ENCODE data around the gene CNTNAP5. TPM values are rescaled to one million over a fixed set of nuclear protein-coding genes. Genes with fewer than 3 reads are reported as not detected.

Gene CNTNAP5
- total and polyA plus RNA-seq, 8 donors: 0.03 to 0.29 (median 0.10) TPM; not detected in 4

DNA sequence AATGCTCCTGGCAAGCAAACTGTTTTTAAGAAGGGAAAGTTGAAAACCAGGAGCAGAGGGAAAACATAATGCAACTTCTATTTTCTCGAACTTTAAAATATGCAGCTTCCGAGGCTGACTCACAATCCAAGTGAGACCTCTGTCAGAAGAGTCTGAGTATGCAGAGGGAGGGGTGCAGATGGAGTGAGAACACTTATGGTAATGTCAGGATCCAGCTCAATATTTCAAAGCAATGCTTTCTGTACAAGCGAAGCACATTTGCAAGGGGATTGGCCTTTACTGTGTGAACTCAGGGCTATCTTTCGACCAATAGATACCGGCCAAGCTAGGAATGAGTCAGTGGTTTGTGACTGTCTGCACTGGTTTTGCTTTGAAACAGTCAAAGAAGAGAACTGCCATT is 242.7 kb downstream of the CNTNAP5 start:
- H3K4me3 ChIP-seq: no peak overlapping the region
- H3K27me3 ChIP-seq: no peaks in the 10 kb centered on the region
- H3K4me1 ChIP-seq: no peaks in the 10 kb centered on the region
- no peak overlapping the region for H3K27ac ChIP-seq
- intact Hi-C loops (cut with DNase I): no loop called here
- no peak for DNase-seq
- TF ChIP-seq, protein P1, sequence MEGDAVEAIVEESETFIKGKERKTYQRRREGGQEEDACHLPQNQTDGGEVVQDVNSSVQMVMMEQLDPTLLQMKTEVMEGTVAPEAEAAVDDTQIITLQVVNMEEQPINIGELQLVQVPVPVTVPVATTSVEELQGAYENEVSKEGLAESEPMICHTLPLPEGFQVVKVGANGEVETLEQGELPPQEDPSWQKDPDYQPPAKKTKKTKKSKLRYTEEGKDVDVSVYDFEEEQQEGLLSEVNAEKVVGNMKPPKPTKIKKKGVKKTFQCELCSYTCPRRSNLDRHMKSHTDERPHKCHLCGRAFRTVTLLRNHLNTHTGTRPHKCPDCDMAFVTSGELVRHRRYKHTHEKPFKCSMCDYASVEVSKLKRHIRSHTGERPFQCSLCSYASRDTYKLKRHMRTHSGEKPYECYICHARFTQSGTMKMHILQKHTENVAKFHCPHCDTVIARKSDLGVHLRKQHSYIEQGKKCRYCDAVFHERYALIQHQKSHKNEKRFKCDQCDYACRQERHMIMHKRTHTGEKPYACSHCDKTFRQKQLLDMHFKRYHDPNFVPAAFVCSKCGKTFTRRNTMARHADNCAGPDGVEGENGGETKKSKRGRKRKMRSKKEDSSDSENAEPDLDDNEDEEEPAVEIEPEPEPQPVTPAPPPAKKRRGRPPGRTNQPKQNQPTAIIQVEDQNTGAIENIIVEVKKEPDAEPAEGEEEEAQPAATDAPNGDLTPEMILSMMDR (IDR thresholded peaks at IDR 0.05): no peak
- ATAC-seq: no peak
- no peaks in the 10 kb centered on the region for H3K9me3 ChIP-seq
- no peaks in the 10 kb centered on the region for H3K36me3 ChIP-seq

DNA sequence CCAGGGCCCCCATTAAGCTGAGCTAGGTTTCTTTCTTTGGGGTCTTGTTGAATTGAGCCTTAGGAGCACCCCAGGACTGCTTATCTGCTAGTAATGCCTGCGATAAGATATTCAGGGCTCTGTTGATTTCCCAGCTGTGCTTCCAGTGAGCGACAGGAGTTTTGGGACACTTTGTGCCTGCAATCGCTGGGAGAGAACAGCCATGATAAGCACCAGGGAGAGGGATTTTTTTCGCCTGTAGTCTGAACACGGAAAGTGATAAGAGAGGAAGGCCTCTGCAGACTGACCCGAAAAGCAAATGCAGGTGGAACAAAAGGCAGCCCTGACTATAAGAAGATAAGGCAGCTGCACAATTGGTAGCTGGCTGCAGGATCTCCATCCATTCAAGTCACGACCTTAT is 244.3 kb downstream of the CNTNAP5 start:
- H3K36me3 ChIP-seq: no peaks in the 10 kb centered on the region
- ATAC-seq (no peak), DNase-seq (no peak)
- H3K27me3 ChIP-seq: no peaks in the 10 kb centered on the region
- TF ChIP-seq, protein P1 (IDR thresholded peaks at IDR 0.05): no peak
- no peak overlapping the region for H3K4me3 ChIP-seq
- H3K9me3 ChIP-seq: no peaks in the 10 kb centered on the region
- intact Hi-C loops (cut with DNase I): no loop called here
- no peaks in the 10 kb centered on the region for H3K4me1 ChIP-seq
- H3K27ac ChIP-seq: no peak overlapping the region

DNA sequence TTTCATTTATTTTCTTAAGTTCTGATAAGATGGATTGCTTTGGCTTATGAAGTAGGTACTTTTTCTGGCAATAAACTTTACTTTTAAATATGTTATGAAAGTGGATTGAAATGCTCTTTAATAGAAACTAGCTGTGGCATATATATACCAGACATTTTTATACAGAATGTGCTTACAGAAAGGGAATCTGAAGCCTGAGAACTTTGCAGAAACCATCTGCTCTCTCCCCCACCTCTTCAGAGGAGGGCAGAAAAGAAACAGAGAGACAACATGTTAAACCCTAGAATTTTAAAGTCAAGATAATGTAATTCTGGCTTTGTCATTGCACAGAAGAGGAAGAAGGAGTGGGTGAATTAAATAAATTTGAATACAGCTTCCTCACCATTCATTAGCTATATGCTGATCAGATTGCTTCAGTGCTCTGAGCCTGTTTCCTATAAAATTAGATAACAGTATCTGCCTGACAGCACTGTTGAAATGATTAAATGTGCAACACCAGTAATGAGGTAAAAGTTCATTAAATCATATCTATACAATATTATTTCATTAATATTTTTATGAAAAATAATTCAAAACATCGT is 247.3 kb downstream of the CNTNAP5 start:
- H3K27ac ChIP-seq: no peak overlapping the region
- ATAC-seq: no peak
- no peaks in the 10 kb centered on the region for H3K36me3 ChIP-seq
- no peaks in the 10 kb centered on the region for H3K27me3 ChIP-seq
- intact Hi-C loops (cut with DNase I): no loop called here
- no peak overlapping the region for H3K4me3 ChIP-seq
- H3K9me3 ChIP-seq: no peaks in the 10 kb centered on the region
- DNase-seq: no peak
- TF ChIP-seq, protein P1 (IDR thresholded peaks at IDR 0.05): no peak
- no peaks in the 10 kb centered on the region for H3K4me1 ChIP-seq

DNA sequence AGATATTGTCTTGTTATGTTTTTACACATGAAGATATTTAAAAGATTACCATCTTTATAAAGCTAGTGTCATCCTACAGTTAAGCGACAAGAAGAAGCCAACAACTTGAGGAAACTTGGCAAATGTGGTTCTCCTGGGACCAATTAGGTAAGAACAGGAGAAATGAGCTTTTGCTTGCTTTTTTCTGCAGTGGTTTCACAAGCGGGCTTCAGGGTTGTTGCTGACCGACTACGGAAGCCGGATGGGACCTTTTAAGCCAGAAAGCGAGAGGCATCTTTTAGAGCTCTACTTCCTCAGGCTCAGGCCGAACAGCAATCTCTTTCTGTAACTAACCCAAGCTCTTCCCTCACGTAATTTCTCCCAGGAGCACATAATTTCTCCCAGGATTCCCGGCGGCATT is 256.5 kb downstream of the CNTNAP5 start:
- no peak for DNase-seq
- ATAC-seq: no peak
- Histone ChIP-seq H3K27ac (no peak overlapping the region), H3K4me3 (no peak overlapping the region), H3K4me1 (no peaks in the 10 kb centered on the region), H3K36me3 (no peaks in the 10 kb centered on the region), H3K9me3 (peaks cover 0 to 19% of the 10 kb centered on the region in 2 donors), H3K27me3 (no peaks in the 10 kb centered on the region)
- intact Hi-C loops (cut with DNase I): no loop called here
- TF ChIP-seq, protein P1 (IDR thresholded peaks at IDR 0.05): no peak

DNA sequence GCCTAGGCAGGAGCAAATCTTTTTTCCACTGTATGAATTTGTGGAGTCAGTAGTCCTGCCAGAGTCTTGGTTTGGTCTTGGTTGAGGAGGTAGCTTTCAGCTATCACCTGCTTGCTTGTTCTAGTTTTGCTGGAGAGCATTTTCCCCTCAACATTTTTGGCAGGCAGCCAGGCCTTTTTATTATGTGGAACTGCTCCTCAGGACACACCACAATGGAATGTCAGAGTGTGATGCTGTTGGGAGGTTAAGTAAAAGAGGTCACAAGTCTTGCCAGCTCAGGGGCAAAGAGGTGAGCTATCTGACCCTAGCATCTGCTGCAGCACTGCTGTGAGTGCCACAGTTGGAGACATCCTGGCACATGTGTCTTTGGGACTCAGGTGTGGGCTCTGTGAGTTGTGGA is 258.0 kb downstream of the CNTNAP5 start:
- Histone ChIP-seq H3K4me1 (no peaks in the 10 kb centered on the region), H3K27me3 (no peaks in the 10 kb centered on the region), H3K27ac (no peak overlapping the region), H3K36me3 (no peaks in the 10 kb centered on the region), H3K4me3 (no peak overlapping the region), H3K9me3 (peaks cover 0 to 19% of the 10 kb centered on the region in 2 donors)
- intact Hi-C loops (cut with DNase I): no loop called here
- ATAC-seq: no peak
- DNase-seq: peak in 1 of 4 donors; percentile 9
- TF ChIP-seq, protein P1 (IDR thresholded peaks at IDR 0.05): no peak

Measured in left lung (tissue), 10 donors.